GM12873 (cell line): ENCODE results near the gene CTLA4.

Experiments
- TF ChIP-seq, protein P1 (sequence below): IDR thresholded peaks from 2 replicates; pipeline ENCODE4 v1.5.1; 2012; ENCODE audit warnings: low read depth, mild to moderate bottlenecking, moderate library complexity, low read length, control low read depth; ENCODE audit not compliant: insufficient read depth; ENCODE audit errors: missing control alignments

The CTLA4 gene

GRCh38 chr2:203870941-203871340 is 3.4 kb downstream of the CTLA4 start:
- TF ChIP-seq, protein P1, sequence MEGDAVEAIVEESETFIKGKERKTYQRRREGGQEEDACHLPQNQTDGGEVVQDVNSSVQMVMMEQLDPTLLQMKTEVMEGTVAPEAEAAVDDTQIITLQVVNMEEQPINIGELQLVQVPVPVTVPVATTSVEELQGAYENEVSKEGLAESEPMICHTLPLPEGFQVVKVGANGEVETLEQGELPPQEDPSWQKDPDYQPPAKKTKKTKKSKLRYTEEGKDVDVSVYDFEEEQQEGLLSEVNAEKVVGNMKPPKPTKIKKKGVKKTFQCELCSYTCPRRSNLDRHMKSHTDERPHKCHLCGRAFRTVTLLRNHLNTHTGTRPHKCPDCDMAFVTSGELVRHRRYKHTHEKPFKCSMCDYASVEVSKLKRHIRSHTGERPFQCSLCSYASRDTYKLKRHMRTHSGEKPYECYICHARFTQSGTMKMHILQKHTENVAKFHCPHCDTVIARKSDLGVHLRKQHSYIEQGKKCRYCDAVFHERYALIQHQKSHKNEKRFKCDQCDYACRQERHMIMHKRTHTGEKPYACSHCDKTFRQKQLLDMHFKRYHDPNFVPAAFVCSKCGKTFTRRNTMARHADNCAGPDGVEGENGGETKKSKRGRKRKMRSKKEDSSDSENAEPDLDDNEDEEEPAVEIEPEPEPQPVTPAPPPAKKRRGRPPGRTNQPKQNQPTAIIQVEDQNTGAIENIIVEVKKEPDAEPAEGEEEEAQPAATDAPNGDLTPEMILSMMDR = no peak

- TF ChIP-seq, protein P1 = no peak
Observed at GRCh38 chr2:203871371-203871983, 3.9 kb downstream of the CTLA4 start.

DNA sequence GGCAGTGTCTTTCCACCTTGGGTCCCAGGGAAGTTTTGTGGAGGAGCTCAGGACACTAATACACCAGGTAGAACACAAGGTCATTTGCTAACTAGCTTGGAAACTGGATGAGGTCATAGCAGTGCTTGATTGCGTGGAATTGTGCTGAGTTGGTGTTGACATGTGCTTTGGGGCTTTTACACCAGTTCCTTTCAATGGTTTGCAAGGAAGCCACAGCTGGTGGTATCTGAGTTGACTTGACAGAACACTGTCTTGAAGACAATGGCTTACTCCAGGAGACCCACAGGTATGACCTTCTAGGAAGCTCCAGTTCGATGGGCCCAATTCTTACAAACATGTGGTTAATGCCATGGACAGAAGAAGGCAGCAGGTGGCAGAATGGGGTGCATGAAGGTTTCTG is 5.9 kb downstream of the CTLA4 start:
- TF ChIP-seq, protein P1 = no peak

DNA sequence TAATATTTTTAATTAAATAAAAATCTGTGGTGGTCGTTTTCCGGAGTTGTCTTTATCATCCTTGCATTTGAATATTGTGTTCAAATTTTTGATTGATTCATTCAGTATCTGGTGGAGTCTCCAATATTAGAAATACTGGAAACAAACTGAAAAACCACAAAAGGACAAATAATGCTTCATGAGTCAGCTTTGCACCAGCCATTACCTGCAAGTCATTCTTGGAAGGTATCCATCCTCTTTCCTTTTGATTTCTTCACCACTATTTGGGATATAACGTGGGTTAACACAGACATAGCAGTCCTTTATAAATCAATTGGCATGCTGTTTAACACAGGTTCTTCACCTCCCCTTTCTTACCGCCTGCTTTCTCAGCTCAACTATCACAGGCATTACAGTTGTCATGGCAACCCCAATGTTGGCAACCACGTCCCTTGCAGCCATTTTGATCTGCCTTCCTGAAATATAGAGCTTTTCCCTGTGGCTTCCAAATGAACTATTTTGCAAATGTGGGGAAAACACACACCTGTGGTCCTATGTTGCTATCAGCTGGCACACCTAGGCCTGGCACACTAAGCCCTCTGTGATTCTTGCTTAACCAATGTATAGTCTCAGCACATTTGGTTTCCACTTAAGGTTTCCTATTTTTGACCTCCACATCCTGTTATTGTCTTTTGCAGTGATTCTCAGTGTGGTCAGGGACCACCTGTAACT is 6.5 kb downstream of the CTLA4 start:
- TF ChIP-seq, protein P1 = no peak

- TF ChIP-seq, protein P1 = no peak
Observed at GRCh38 chr2:203875471-203875870, 7.9 kb downstream of the CTLA4 start.

DNA sequence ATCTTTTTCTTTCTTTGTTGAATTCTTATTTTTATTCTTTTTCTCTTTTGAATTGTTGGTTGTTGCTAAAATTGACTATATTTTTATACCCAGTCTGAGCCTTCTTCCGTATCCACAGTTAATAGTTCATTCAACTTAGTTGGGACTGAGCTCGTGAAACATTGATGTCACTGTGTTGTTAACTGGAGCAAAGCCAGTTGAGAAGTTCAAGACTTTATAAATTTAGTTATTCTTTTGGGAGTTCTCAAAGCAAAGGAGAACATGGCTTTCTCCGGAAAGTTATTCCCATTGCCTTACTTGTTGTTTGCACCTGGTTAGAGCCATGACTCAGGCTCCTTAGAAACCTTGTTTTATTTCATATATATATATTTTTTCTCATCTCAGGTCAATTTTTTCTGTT is 8.8 kb downstream of the CTLA4 start:
- TF ChIP-seq, protein P1 = no peak

DNA sequence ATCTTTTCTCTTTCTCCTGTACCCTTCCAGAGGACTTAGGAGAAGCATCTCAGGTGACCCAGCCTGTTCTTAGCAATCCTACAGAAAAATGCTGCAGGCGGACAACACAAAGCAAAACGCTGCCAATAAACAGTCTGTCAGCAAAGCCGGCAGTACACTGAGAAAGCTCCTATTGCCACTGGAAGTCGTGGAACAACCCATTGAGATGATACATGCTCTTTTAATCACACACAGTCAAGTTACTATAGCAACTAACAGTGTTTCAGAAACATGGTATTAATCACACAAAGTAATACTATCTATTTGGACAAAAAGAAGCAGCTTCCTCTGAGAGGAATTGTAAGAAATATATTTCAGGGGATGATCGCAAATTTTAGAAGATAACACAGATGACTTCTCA is 10.5 kb downstream of the CTLA4 start:
- TF ChIP-seq, protein P1 = no peak
